WERI-Rb-1 (cell line): ENCODE measurements around the gene ME3.

Experiments used
- DNase-seq: peaks from one replicate; pipeline ENCODE4 v3.0.0-alpha.2; 2020
- H3K27ac ChIP-seq: fragments of 250-450 bp; sonication (Bioruptor Pico); 2 replicates; pipeline ENCODE4 v1.5.1; 2020; ENCODE audit warnings: mild to moderate bottlenecking, moderate library complexity
- H3K27me3 ChIP-seq: fragments of 250-450 bp; sonication (Bioruptor Pico); 2 replicates; pipeline ENCODE4 v1.5.1; 2021; ENCODE audit warnings: mild to moderate bottlenecking, low read depth, moderate library complexity; ENCODE audit not compliant: insufficient read depth, severe bottlenecking
- H3K36me3 ChIP-seq: fragments of 250-450 bp; sonication (Bioruptor Pico); 2 replicates; pipeline ENCODE4 v1.5.1; 2020; ENCODE audit warnings: mild to moderate bottlenecking, moderate library complexity
- H3K4me3 ChIP-seq: 2 replicates; pipeline ENCODE4 v1.5.1; 2011; ENCODE audit warnings: low read depth, mild to moderate bottlenecking, control low read depth, low read length
- H3K9me3 ChIP-seq: fragments of 250-450 bp; sonication (Bioruptor Pico); 2 replicates; pipeline ENCODE4 v1.5.1; 2021; ENCODE audit warnings: mild to moderate bottlenecking, moderate library complexity; ENCODE audit not compliant: severe bottlenecking
- CTCF ChIP-seq: IDR thresholded peaks from 2 replicates; pipeline ENCODE4 v1.5.1; 2011; ENCODE audit warnings: low read depth, mild to moderate bottlenecking, control low read depth, inconsistent platforms, low read length

ME3 gene

GRCh38 chr11:86675017-86675416 lies 2.6 kb upstream of the ME3 start:
- no peaks in the 10 kb centered on the region for H3K27me3 ChIP-seq
- no peak for DNase-seq
- no peak overlapping the region for H3K4me3 ChIP-seq
- H3K9me3 ChIP-seq: no peaks in the 10 kb centered on the region
- no peak overlapping the region for H3K27ac ChIP-seq
- no peaks in the 10 kb centered on the region for H3K36me3 ChIP-seq
- no peak for TF ChIP-seq CTCF

GRCh38 chr11:86673872-86674750 lies 1.7 kb upstream of the ME3 start:
- TF ChIP-seq CTCF: no peak
- H3K4me3 ChIP-seq: no peak overlapping the region
- peaks cover 2% of the 10 kb centered on the region for H3K36me3 ChIP-seq
- DNase-seq: no peak
- no peaks in the 10 kb centered on the region for H3K27me3 ChIP-seq
- no peak overlapping the region for H3K27ac ChIP-seq
- no peaks in the 10 kb centered on the region for H3K9me3 ChIP-seq

- Histone ChIP-seq H3K4me3 (peak overlapping the region; percentile 68; the same call in 1 of the 2 replicates), H3K27me3 (no peaks in the 10 kb centered on the region), H3K36me3 (peaks cover 11% of the 10 kb centered on the region), H3K27ac (peak overlapping the region; percentile 97), H3K9me3 (no peaks in the 10 kb centered on the region)
- TF ChIP-seq CTCF: no peak
- DNase-seq: no peak
Measured at GRCh38 chr11:86673055-86673843, 833 bp upstream of the ME3 start.

GRCh38 chr11:86671531-86672006 lies 847 bp downstream of the ME3 start:
- H3K27me3 ChIP-seq: no peaks in the 10 kb centered on the region
- TF ChIP-seq CTCF: no peak
- H3K27ac ChIP-seq: peak overlapping the region; percentile 97
- H3K9me3 ChIP-seq: no peaks in the 10 kb centered on the region
- peak overlapping the region; percentile 68 for H3K4me3 ChIP-seq
- peak; percentile 65 for DNase-seq
- peaks cover 27% of the 10 kb centered on the region for H3K36me3 ChIP-seq

- Histone ChIP-seq H3K36me3 (peaks cover 29% of the 10 kb centered on the region), H3K9me3 (no peaks in the 10 kb centered on the region), H3K4me3 (peak overlapping the region; percentile 68), H3K27ac (peak overlapping the region; percentile 97), H3K27me3 (no peaks in the 10 kb centered on the region)
- TF ChIP-seq CTCF: no peak
- no peak for DNase-seq
Measured at GRCh38 chr11:86670911-86671310, 1.5 kb downstream of the ME3 start.
